Kidney epithelial cell (primary cell): ENCODE results near the gene RNASEL. TPM values are rescaled to one million over a fixed set of nuclear protein-coding genes. Genes with fewer than 3 reads are reported as not detected.

Experiments used
- DNase-seq: peaks from one replicate; pipeline ENCODE4 v3.0.0-alpha.2; 2010; ENCODE audit warnings: low read depth
- H3K27me3 ChIP-seq: 2 replicates; pipeline ENCODE4 v1.6.0; 2011; ENCODE audit warnings: low read length; ENCODE audit not compliant: control insufficient read depth, insufficient read depth
- H3K36me3 ChIP-seq: 2 replicates; pipeline ENCODE4 v1.5.1; 2011; ENCODE audit warnings: low read length; ENCODE audit not compliant: control insufficient read depth, insufficient read depth
- H3K4me3 ChIP-seq: 2 replicates; pipeline ENCODE4 v1.5.1; 2011; ENCODE audit warnings: low read depth, mild to moderate bottlenecking, control low read depth, low read length
- total RNA-seq: library from RNA; depleted of rRNA; stranded (reverse); fragments of >200 nt; gene quantifications from 2 replicates; pipeline ENCODE4 v1.2.3, GENCODE V29; 2015
- TF ChIP-seq, protein P1 (sequence below): IDR thresholded peaks from 2 replicates; pipeline ENCODE4 v1.5.1; 2011; ENCODE audit warnings: mild to moderate bottlenecking, moderate library complexity, low read length, control low read depth, inconsistent platforms; ENCODE audit not compliant: insufficient read depth, poor library complexity, severe bottlenecking

RNASEL gene
- total RNA-seq, 1 donor from 2014 or later: 5.8 TPM

DNA sequence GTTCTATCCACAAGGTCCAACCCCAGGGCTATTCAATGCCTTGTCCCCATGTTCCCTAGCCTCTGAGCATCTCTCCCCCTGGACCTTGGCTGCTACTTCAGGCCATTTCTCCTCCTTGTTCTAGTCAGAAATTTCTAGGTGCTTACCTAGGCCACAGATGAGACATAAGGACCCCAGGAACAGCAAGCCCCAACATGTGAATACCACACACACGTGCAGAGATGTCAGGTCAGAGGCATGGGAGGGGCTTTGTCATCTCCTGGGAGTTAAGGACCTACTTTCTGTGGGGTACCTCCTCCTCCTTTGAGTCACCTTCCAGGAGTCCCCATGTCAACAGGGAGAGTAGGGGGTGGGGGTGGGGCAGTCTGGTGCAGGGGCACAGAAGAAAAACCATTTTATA, 22.3 kb upstream of the RNASEL start:
- no peak overlapping the region for H3K4me3 ChIP-seq
- H3K36me3 ChIP-seq: no peaks in the 10 kb centered on the region
- TF ChIP-seq, protein P1, sequence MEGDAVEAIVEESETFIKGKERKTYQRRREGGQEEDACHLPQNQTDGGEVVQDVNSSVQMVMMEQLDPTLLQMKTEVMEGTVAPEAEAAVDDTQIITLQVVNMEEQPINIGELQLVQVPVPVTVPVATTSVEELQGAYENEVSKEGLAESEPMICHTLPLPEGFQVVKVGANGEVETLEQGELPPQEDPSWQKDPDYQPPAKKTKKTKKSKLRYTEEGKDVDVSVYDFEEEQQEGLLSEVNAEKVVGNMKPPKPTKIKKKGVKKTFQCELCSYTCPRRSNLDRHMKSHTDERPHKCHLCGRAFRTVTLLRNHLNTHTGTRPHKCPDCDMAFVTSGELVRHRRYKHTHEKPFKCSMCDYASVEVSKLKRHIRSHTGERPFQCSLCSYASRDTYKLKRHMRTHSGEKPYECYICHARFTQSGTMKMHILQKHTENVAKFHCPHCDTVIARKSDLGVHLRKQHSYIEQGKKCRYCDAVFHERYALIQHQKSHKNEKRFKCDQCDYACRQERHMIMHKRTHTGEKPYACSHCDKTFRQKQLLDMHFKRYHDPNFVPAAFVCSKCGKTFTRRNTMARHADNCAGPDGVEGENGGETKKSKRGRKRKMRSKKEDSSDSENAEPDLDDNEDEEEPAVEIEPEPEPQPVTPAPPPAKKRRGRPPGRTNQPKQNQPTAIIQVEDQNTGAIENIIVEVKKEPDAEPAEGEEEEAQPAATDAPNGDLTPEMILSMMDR: no peak
- no peak for DNase-seq
- H3K27me3 ChIP-seq: no peaks in the 10 kb centered on the region

DNA sequence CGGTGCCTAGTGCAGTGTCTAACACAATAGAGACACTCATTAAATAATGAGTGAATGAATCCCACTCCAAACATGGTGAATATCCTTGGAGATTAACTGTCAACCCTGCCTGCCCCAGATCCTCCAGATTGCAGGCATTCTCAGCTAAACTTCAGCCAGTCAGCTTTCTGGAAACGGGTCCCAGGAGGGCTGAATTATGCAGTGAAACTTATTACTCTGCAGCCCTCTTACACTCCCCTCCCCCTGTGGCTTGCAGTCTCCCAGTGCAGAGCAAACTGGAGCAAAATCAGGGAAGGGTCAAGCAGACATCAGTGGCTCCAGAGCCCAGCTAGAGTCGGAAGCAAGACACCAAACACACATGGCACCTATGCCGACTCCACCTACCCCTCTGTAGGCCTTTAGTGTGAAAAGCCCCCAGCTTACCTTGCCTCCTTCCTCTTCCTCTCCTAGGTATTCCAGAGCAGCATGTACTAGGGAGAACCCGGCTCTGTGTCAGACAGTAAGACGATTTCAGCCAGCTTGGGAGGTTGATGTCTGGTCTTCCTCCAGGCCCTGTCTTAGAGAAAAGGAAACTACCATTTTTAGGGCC, 21.6 kb upstream of the RNASEL start:
- Histone ChIP-seq H3K4me3 (no peak overlapping the region), H3K36me3 (no peaks in the 10 kb centered on the region), H3K27me3 (no peaks in the 10 kb centered on the region)
- no peak for DNase-seq
- TF ChIP-seq, protein P1: no peak

DNA sequence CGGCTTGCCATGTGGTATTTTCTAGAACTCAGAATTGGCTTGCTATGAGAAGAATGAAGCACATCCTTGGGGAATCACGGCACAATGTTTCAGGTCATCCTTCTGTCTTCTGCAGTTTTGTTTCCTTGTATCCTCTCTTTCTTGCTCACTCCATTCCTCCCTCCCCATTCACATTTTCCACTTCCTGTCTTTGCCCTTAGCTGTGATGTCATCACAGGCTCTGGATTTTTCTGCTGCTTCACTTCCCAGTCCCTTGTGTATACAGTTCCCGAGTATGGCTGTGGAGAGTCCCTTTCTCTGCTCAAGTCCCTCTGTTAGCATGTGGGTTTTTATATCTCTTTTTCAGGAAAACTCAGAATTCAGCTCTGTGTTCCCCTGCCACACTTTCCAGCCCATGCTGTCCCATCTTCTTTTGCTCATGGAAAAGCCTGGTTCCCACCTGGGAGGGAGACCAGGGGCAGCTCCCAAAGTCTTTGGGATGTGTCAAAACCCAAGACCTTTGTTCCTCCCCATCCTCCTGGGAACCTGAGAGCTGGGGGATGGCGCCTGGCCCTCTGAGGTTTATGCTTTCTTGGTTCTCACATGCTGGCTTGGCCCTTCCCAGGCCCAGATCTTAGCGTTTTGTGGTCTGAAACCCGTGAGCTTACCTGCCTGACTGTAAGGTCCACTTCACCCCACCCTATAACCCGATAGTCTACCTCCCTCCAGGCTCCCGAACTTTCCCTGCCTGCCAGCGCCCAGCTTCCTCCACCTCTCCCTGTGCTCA, 20.0 kb upstream of the RNASEL start:
- H3K36me3 ChIP-seq: no peaks in the 10 kb centered on the region
- DNase-seq: no peak
- no peak overlapping the region for H3K4me3 ChIP-seq
- TF ChIP-seq, protein P1: no peak
- no peaks in the 10 kb centered on the region for H3K27me3 ChIP-seq

DNA sequence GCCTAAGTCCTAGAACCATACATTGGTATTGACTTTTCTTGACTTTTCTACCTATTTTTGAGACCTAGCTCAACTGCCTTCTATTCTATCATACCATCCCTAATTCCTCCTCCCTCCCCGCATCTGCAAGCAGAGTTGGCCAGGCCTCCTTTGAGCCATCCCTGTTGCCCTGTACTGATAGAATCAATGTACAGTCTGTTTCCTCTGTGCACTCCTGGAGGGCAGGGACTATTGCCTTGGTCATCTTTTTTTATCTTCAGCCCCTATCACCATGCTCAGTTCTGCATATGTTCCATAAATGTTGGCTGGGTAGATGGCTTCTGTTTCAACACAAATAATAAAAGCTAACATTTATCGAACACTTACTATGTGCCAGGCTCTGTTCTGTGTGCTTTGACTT, 19.2 kb upstream of the RNASEL start:
- no peaks in the 10 kb centered on the region for H3K36me3 ChIP-seq
- DNase-seq: no peak
- TF ChIP-seq, protein P1: no peak
- no peaks in the 10 kb centered on the region for H3K27me3 ChIP-seq
- H3K4me3 ChIP-seq: no peak overlapping the region

DNA sequence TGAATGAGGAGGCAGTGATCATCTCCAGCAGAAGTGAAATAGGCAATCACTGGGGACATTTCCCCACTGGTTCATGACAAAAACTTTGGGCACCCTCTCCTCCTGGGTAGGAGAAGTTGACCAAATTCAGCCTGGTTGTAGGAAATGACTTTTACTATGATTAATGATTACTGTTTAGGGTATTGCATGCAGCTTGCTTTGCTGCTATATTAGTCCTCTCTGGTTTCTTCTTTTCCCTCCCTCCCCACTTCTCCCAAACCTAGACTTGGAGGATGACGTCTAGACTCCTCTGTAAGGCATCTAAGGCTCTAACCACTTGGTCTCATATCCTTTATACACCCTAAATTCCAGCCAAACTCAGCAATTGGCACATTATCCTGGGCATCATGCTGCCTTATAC, 18.5 kb upstream of the RNASEL start:
- TF ChIP-seq, protein P1: no peak
- no peak for DNase-seq
- Histone ChIP-seq H3K27me3 (no peaks in the 10 kb centered on the region), H3K4me3 (no peak overlapping the region), H3K36me3 (no peaks in the 10 kb centered on the region)
